HUES64 (cell line): ENCODE data around the gene SARS2. TPM values are rescaled to one million over a fixed set of nuclear protein-coding genes. Genes with fewer than 3 reads are reported as not detected.

Source experiments
- H3K27ac ChIP-seq: 2 replicates; pipeline ENCODE4 v1.7.0; 2013; ENCODE audit warnings: low read depth, low read length, inconsistent platforms
- H3K27me3 ChIP-seq: 2 replicates; pipeline ENCODE4 v1.6.1; 2013; ENCODE audit warnings: mild to moderate bottlenecking, low read length; ENCODE audit not compliant: insufficient read depth
- H3K36me3 ChIP-seq: 2 replicates; pipeline ENCODE4 v1.6.1; 2013; ENCODE audit warnings: mild to moderate bottlenecking, low read length; ENCODE audit not compliant: insufficient read depth
- H3K4me1 ChIP-seq: 2 replicates; pipeline ENCODE4 v1.6.1; 2013; ENCODE audit warnings: mild to moderate bottlenecking, low read length, moderate library complexity; ENCODE audit not compliant: insufficient read depth
- H3K4me3 ChIP-seq: 2 replicates; pipeline ENCODE4 v1.5.1; 2013; ENCODE audit warnings: mild to moderate bottlenecking, low read length, moderate library complexity
- H3K9ac ChIP-seq: 2 replicates; pipeline ENCODE4 v1.6.1; 2013; ENCODE audit warnings: mild to moderate bottlenecking, low read depth, low read length
- H3K9me3 ChIP-seq: 2 replicates; pipeline ENCODE4 v1.6.1; 2013; ENCODE audit warnings: low read depth, low read length; ENCODE audit not compliant: insufficient read depth
- WGBS: fragments of 150-250, 120-280 bp; methylation state at CpG from one replicate; pipeline ENCODE4 v1.1.7; 2013; ENCODE audit warnings: missing lambda C conversion rate; 5-methylcytosine and 5-hydroxymethylcytosine counted together
- polyA plus RNA-seq, 2 experiments: library from polyadenylated mRNA; stranded (reverse); fragments of 50-300 nt; gene quantifications; one replicate each; pipeline ENCODE4 v1.2.3, GENCODE V29; 2013

The SARS2 gene, protein sequence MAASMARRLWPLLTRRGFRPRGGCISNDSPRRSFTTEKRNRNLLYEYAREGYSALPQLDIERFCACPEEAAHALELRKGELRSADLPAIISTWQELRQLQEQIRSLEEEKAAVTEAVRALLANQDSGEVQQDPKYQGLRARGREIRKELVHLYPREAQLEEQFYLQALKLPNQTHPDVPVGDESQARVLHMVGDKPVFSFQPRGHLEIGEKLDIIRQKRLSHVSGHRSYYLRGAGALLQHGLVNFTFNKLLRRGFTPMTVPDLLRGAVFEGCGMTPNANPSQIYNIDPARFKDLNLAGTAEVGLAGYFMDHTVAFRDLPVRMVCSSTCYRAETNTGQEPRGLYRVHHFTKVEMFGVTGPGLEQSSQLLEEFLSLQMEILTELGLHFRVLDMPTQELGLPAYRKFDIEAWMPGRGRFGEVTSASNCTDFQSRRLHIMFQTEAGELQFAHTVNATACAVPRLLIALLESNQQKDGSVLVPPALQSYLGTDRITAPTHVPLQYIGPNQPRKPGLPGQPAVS
- polyA plus RNA-seq (2013, experiment 1 of 2), result 51.8 TPM
- 52.6 TPM for polyA plus RNA-seq (2013, experiment 2 of 2)

DNA sequence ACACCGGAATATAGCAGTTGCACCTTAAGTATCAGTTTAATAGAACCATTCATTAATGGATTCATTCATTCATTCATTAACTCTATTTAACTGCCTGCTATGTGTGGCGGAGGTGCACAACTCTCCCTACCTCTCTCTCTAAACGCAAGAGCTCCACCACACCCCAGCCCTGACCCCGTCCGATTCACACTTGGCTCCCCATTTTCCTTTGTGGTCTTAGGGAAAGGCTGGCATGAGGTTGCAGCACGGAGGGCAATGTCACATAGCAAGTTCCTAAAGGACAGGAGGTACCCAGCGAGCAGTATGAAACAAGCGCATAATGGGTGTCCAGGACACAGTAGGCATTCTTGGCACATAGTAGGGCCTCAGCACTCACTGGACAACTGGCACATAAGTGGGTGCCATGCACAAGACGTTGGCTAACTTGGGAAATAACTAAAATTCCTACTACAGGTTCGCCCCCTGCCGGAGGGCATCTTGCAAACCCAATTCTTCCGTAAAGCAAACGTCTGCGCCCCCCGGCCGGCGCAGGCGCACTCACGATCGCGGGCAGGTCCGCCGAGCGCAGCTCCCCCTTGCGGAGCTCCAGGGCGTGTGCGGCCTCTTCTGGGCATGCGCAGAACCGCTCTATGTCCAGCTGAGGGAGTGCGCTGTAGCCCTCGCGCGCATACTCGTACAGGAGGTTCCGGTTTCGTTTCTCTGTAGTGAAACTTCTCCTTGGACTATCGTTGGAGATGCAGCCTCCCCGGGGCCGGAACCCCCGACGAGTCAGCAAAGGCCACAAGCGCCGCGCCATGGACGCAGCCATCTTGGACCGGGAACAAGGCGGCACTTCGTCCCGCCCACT, at the start of gene SARS2:
Gene SARS2, minus strand, starts transcription at position 835 of the 847 bp plus-strand sequence. Its CDS starts 27 bp downstream, at position 808.
- Histone ChIP-seq H3K4me3 (peak within 1 kb of the TSS; percentile 78), H3K4me1 (peaks cover 3% of the 10 kb centered on the region; the same call in 1 of the 2 replicates), H3K27me3 (no peaks in the 10 kb centered on the region), H3K9me3 (peaks cover 12% of the 10 kb centered on the region; the same call in 1 of the 2 replicates), H3K9ac (peak within 1 kb of the TSS; percentile 95), H3K27ac (peak within 1 kb of the TSS; percentile 95), H3K36me3 (peaks cover 50% of the 10 kb centered on the region)
- 3% methylated on average over 49 of the region's 49 CpGs for WGBS

DNA sequence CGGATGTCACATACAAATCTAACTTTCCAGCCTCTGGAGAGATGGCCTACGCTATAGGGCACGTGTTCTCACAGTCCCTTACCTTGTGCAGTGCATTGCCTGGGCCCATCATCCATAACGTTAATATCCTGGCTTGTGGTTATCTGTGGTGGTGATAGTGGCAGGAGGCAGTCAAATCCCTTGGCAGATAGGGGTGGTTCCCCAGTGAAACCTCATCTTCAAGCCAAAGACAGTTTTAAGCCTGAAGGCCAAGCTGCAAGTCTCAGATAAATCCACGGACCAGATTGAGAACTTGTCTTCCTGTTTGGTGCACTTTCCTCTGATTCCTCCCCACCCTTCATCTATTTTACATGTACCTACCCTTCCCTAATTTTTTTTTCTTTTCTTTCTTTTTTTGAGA, 49.2 kb upstream of the SARS2 start:
- Histone ChIP-seq H3K9ac (no peak overlapping the region), H3K36me3 (no peaks in the 10 kb centered on the region), H3K9me3 (peaks cover 18% of the 10 kb centered on the region), H3K4me3 (no peak overlapping the region), H3K4me1 (peaks cover 7% of the 10 kb centered on the region), H3K27me3 (no peaks in the 10 kb centered on the region), H3K27ac (no peak overlapping the region)
- WGBS, result 90% methylated on average over 5 of the region's 5 CpGs

DNA sequence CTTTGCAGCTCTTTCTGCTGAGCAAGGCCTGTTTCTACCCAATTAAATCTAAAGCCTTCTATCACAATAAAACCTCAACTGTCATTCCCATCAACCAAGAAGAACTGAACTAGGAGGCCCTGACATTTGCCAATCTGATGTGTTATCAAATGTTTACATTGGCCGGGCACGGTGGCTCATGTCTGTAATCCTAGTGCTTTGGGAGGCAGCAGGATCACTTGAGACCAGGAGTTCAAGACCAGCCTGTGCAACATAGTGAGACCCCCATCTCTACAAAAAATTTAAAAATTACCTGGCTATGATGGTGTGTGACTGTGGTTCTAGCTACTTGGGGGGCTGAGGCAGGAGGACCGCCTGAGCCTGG, 47.7 kb upstream of the SARS2 start:
- H3K36me3 ChIP-seq, result no peaks in the 10 kb centered on the region
- peaks cover 13% of the 10 kb centered on the region for H3K4me1 ChIP-seq
- no peak overlapping the region for H3K4me3 ChIP-seq
- 92% methylated on average over 3 of the region's 3 CpGs for WGBS
- no peak overlapping the region for H3K9ac ChIP-seq
- H3K9me3 ChIP-seq, result peaks cover 18% of the 10 kb centered on the region
- H3K27ac ChIP-seq, result no peak overlapping the region
- H3K27me3 ChIP-seq, result peaks cover 3% of the 10 kb centered on the region; the same call in 1 of the 2 replicates

DNA sequence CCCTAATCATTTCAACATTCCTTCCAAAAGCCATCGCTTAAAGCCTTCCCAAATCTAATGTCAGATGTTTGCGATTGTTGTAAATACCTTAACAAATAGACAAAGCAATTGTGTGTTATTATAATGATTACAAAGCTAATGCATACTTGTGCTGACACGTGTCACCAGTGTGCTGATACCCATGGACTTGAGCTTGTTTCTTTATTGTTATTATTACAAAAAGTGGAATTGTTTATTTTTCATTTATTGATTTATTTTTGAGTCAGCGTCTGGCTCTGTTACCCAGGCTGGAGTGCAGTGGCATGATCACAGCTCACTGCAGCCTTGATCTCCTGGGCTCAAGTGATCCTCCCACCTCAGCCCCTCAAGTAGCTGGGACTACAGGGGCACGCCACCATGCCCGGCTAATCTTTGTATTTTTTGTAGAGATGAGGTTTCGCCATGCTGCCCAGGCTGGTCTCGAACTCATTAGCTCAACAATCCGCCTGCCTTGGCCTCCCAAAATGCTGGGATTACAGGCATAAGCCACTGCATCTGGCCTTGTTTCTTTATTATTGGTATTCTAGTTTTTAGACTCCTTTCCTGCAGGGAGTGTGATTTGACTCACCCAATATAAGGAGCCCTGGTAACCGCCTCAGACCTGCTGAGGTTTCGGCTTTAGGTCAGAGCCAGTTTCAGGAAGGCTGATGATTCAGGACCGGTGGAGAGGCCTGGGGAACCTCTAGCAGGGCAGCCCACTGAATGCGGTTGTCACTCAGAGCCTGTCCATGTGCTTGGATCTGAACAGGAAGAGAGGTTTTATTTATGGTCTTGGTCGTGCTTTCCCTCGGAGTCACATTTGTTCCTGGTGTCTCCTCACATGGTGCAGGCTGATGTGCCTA, 47.1 kb upstream of the SARS2 start:
- Histone ChIP-seq H3K27ac (no peak overlapping the region), H3K4me3 (no peak overlapping the region), H3K36me3 (no peaks in the 10 kb centered on the region), H3K4me1 (peaks cover 13% of the 10 kb centered on the region), H3K9me3 (peaks cover 18% of the 10 kb centered on the region), H3K27me3 (peaks cover 3% of the 10 kb centered on the region; the same call in 1 of the 2 replicates), H3K9ac (no peak overlapping the region)
- WGBS, result 91% methylated on average over 14 of the region's 15 CpGs

DNA sequence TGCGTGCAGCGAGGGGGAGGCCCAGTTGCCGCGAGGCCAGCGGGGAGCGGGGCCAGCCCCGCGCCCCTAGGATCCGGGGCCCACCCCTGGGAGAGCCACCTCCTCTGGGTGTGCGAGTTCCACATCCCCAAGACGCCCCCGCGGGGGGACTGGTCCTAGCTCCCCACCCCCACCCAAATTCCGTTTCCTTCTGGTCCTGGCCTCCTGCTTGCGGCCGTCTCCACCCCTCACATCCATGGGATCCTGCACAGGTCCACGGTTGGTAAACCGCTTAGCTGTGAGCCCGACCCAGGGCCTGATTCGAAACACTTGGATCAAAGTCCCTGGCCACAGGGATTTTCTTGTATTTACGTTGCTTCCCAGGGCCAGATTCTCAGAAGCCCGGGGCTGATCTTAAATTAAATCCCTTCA, 45.3 kb upstream of the SARS2 start:
- Histone ChIP-seq H3K4me1 (peaks cover 13% of the 10 kb centered on the region), H3K9me3 (peaks cover 12% of the 10 kb centered on the region), H3K27ac (peak overlapping the region; percentile 58; the same call in 1 of the 2 replicates), H3K27me3 (peaks cover 3% of the 10 kb centered on the region; the same call in 1 of the 2 replicates), H3K4me3 (peak overlapping the region; percentile 81), H3K9ac (peak overlapping the region; percentile 48), H3K36me3 (no peaks in the 10 kb centered on the region)
- under 1% methylated on average over 22 of the region's 22 CpGs for WGBS

DNA sequence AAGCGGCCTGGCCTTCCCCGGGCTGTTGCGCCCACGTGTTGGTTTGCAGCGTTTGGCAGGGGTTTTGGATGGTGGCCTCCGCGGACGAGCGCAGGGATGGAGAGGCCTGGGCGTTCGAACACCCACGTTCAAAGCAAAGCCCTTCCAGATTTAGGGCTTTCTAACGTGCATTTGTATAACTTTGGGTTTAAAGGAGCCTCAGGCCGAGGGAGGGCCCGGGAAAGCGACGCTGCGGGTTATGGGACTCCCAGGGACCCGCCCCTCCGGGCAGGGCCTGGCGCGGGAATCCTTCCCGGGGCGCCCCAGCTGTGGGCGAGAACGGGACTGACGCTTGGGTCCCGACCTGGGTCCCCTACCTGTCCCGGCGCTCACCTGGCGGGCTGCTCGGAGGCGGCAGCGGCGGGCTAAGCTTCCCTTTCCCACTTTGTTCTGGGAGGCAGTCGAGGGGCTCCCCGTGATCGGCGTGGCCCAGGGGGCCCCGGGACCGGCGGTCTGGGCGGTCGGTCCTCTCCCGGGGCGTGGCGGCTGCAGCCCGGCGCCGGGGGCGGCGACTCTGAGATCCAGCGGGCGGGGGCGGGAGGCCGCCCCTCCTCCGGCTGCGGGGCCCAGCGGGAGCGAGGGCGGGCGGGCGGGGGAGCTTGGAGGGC, 44.8 kb upstream of the SARS2 start, which contains the start of gene FBXO17:
Gene FBXO17, minus strand, starts transcription at position 529 of the 647 bp plus-strand sequence. CDS start 25,423 bp downstream, outside the sequence.
- Histone ChIP-seq H3K4me3 (peak within 1 kb of the TSS; percentile 81), H3K4me1 (peaks cover 13% of the 10 kb centered on the region), H3K27me3 (peaks cover 3% of the 10 kb centered on the region; the same call in 1 of the 2 replicates), H3K9ac (peak within 1 kb of the TSS; percentile 79), H3K9me3 (peaks cover 7% of the 10 kb centered on the region), H3K36me3 (no peaks in the 10 kb centered on the region), H3K27ac (peak within 1 kb of the TSS; percentile 76)
- 1% methylated on average over 63 of the region's 63 CpGs for WGBS

DNA sequence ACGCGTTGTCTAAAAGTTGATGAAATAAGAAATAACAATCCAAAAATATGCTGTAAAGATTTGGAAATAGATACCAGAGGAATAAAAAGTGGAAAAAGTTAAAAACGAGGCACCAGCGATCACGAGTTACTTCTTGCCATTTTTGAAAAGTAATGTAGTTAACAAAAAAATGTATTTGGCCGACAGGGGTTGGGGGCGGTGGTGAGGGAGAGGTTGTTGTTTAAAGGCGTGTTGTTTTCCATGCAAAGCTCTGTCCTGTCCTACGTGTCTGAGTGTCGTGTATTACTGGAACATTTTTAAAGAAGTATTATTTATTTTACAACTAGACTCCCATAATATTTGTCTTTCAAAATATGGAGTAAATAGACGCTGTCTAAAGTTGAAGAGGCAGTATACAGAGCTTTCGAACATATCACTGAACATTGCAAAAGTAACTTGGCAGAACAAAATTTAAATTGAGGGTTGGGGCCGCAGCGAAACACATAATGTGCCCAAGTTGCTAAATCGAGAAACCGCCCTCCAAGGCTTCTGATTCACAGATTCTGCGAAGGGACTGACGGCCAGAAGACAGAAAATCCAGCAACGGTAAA, 44.2 kb upstream of the SARS2 start:
- H3K27ac ChIP-seq, result peak overlapping the region; percentile 76; the same call in 1 of the 2 replicates
- peak overlapping the region; percentile 79 for H3K9ac ChIP-seq
- peaks cover 2% of the 10 kb centered on the region for H3K9me3 ChIP-seq
- peaks cover 3% of the 10 kb centered on the region; the same call in 1 of the 2 replicates for H3K27me3 ChIP-seq
- WGBS, result 34% methylated on average over 17 of the region's 19 CpGs
- no peaks in the 10 kb centered on the region for H3K36me3 ChIP-seq
- peak overlapping the region; percentile 81 for H3K4me3 ChIP-seq
- H3K4me1 ChIP-seq, result peaks cover 13% of the 10 kb centered on the region

DNA sequence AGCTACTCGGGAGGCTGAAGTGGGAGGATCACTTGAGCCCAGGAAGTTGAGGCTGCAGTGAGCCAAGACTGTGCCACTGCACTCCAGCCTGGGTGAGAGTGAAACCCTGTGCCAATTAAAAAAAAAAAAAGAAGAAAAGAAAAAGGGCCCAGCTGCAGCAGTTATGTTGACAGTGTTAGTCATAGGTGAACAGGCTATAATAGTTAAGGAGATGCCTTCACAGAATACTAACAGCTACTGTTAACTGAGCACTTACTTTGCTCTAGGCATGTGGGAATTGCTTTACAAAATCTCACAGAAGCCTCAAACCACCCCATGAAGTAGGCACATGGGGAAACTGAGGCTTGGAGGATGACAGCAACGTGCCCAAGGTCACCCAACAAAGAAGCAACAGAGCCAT, 41.1 kb upstream of the SARS2 start:
- Histone ChIP-seq H3K9ac (no peak overlapping the region), H3K36me3 (peaks cover 13% of the 10 kb centered on the region), H3K27me3 (peaks cover 3% of the 10 kb centered on the region; the same call in 1 of the 2 replicates), H3K27ac (no peak overlapping the region), H3K4me1 (peaks cover 13% of the 10 kb centered on the region), H3K9me3 (no peaks in the 10 kb centered on the region), H3K4me3 (no peak overlapping the region)
- 94% methylated on average over 1 of the region's 2 CpGs for WGBS

DNA sequence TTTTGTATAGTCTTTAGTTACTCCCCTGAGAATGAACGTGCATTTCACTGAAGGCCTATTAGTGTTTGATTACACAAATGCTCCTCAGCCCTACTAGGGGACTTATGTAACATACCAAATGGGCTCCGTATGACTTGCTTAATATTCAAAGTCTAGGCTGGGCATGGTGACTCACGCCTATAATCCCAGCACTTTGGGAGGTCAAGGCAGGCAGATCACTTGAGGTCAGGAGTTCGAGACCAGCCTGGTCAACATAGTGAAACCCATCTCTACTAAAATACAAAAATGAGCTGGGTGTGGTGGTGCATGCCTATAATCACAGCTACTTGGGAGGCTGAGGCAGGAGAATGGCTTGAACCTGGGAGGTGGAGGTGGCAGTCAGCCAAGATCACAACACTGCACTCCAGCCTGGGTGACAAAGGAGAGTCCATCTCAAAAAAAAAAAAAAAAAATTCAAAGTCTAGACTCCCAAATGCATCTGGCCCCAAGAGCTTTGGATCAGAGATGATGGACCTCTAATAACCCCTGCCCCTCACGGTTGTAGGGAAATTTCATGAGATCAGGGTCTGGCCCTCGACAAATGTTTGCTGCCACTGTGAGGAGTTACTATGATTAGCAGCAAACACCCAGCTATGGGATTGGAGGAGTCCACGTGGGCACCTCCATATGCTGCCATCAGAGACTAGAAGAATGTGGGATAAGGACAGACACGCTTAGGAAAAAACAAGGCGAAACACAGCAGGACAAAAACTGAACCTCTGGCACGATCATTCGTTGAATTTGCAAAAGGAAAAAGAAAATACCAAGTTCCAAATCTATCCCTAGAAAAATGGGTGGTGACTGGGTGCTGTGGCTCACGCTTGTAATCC, 40.3 kb upstream of the SARS2 start:
- H3K4me3 ChIP-seq, result no peak overlapping the region
- peaks cover 3% of the 10 kb centered on the region; the same call in 1 of the 2 replicates for H3K27me3 ChIP-seq
- 89% methylated on average over 12 of the region's 12 CpGs for WGBS
- peaks cover 8% of the 10 kb centered on the region for H3K4me1 ChIP-seq
- no peak overlapping the region for H3K9ac ChIP-seq
- H3K27ac ChIP-seq, result no peak overlapping the region
- peaks cover 17% of the 10 kb centered on the region for H3K36me3 ChIP-seq
- no peaks in the 10 kb centered on the region for H3K9me3 ChIP-seq
